Measurements from ENCODE around the gene SRGAP2B.
"Not testable (repeated sequence)": the region's sequence is repeated elsewhere in the genome, so short reads cannot be mapped to it uniquely, and the experiment has no call there.

The SRGAP2B gene

GRCh38 chr1:145041519-145041918 is 53.6 kb downstream of the SRGAP2B start:
- DNase-seq = not testable (repeated sequence)

GRCh38 chr1:145036019-145036418 is 59.1 kb downstream of the SRGAP2B start:
- not testable (repeated sequence) for DNase-seq

- not testable (repeated sequence) for DNase-seq
Observed at GRCh38 chr1:145033523-145033922, 61.6 kb downstream of the SRGAP2B start.

- DNase-seq = not testable (repeated sequence)
Observed at GRCh38 chr1:145027251-145027650, 67.9 kb downstream of the SRGAP2B start.

- DNase-seq = not testable (repeated sequence)
Observed at GRCh38 chr1:145025286-145025685, 69.8 kb downstream of the SRGAP2B start.

GRCh38 chr1:145022259-145022658 is 72.9 kb downstream of the SRGAP2B start:
- not testable (repeated sequence) for DNase-seq

- DNase-seq = not testable (repeated sequence)
Observed at GRCh38 chr1:145021749-145022148, 73.4 kb downstream of the SRGAP2B start.

GRCh38 chr1:145019709-145020108 is 75.4 kb downstream of the SRGAP2B start:
- DNase-seq = not testable (repeated sequence)

GRCh38 chr1:145017725-145018124 is 77.4 kb downstream of the SRGAP2B start:
- not testable (repeated sequence) for DNase-seq

- not testable (repeated sequence) for DNase-seq
Observed at GRCh38 chr1:145016492-145016862, 78.7 kb downstream of the SRGAP2B start.

- not testable (repeated sequence) for DNase-seq
Observed at GRCh38 chr1:145015744-145016491, 79.2 kb downstream of the SRGAP2B start.

GRCh38 chr1:145013353-145013752 is 81.8 kb downstream of the SRGAP2B start:
- DNase-seq = not testable (repeated sequence)

- DNase-seq = not testable (repeated sequence)
Observed at GRCh38 chr1:145011811-145012210, 83.3 kb downstream of the SRGAP2B start.

GRCh38 chr1:145010580-145010979 is 84.5 kb downstream of the SRGAP2B start:
- DNase-seq = not testable (repeated sequence)

- not testable (repeated sequence) for DNase-seq
Observed at GRCh38 chr1:145009928-145010327, 85.2 kb downstream of the SRGAP2B start.

GRCh38 chr1:145008388-145008787 is 86.7 kb downstream of the SRGAP2B start:
- DNase-seq = not testable (repeated sequence)

GRCh38 chr1:145005142-145005541 is 90.0 kb downstream of the SRGAP2B start:
- DNase-seq = not testable (repeated sequence)

- not testable (repeated sequence) for DNase-seq
Observed at GRCh38 chr1:145001381-145001780, 93.7 kb downstream of the SRGAP2B start.

GRCh38 chr1:145000743-145001326 is 94.3 kb downstream of the SRGAP2B start:
- DNase-seq = not testable (repeated sequence)

GRCh38 chr1:145000074-145000742 is 94.9 kb downstream of the SRGAP2B start:
- not testable (repeated sequence) for DNase-seq

- not testable (repeated sequence) for DNase-seq
Observed at GRCh38 chr1:144998981-144999273, 96.2 kb downstream of the SRGAP2B start.

GRCh38 chr1:144998134-144998980 is 96.8 kb downstream of the SRGAP2B start:
- DNase-seq = not testable (repeated sequence)

Measured in NCI-H1436 treated with DMSO at 0.1 percent for 48 hours (cell line).